Natural killer cell treated with Interleukin-12 subunit alpha and Interleukin-12 subunit beta and Interleukin-15 and Interleukin-18, amount 100 ng/mL, for 72 hours (primary cell): ENCODE data around the gene SLC22A23. TPM values are rescaled to one million over a fixed set of nuclear protein-coding genes. Genes with fewer than 3 reads are reported as not detected.
"Not testable (repeated sequence)": the region's sequence is repeated elsewhere in the genome, so short reads cannot be mapped to it uniquely, and the experiment has no call there.

Source experiments
- ATAC-seq, 2 donors: fragments of 150-1000 bp; cut with Tn5 transposase in 1 of 2; sonication (Bioruptor Pico), chemical (Tn5 transposase) in 1 of 2; 2 replicates each; pipeline ENCODE4 v1.10.0; 2021
- DNase-seq: peaks from one replicate; pipeline ENCODE4 v3.0.0; 2022; ENCODE audit warnings: low spot score
- H3K27ac Mint-ChIP-seq, 2 donors: 1 replicate in 1 of 2; 2 replicates in 1 of 2; pipeline ENCODE4 v1.8.0; 2022; ENCODE audit warnings: mixed read lengths in 2 of 2, mild to moderate bottlenecking in 1 of 2, moderate library complexity in 1 of 2
- H3K27me3 Mint-ChIP-seq, 2 donors: 1 replicate in 1 of 2; 2 replicates in 1 of 2; pipeline ENCODE4 v1.8.0; 2022; ENCODE audit warnings: mixed read lengths in 2 of 2
- H3K36me3 Mint-ChIP-seq: one replicate; pipeline ENCODE4 v1.8.0; 2022; ENCODE audit warnings: mixed read lengths
- H3K4me1 Mint-ChIP-seq, 2 donors: 1 replicate in 1 of 2; 2 replicates in 1 of 2; pipeline ENCODE4 v1.8.0; 2022; ENCODE audit warnings: low read depth in 2 of 2, mixed read lengths in 2 of 2, mild to moderate bottlenecking in 1 of 2
- H3K4me3 Mint-ChIP-seq: one replicate; pipeline ENCODE4 v1.8.0; 2022; ENCODE audit warnings: mixed read lengths
- H3K9me3 Mint-ChIP-seq: 2 replicates; pipeline ENCODE4 v1.8.0; 2022; ENCODE audit warnings: mixed read lengths
- total RNA-seq, 2 donors: library from RNA; stranded (reverse); gene quantifications; one replicate each; pipeline ENCODE4 v1.2.3, GENCODE V29; 2022

The SLC22A23 gene
- total RNA-seq, 2 donors from 2014 or later = 0.11 to 0.14 TPM

DNA sequence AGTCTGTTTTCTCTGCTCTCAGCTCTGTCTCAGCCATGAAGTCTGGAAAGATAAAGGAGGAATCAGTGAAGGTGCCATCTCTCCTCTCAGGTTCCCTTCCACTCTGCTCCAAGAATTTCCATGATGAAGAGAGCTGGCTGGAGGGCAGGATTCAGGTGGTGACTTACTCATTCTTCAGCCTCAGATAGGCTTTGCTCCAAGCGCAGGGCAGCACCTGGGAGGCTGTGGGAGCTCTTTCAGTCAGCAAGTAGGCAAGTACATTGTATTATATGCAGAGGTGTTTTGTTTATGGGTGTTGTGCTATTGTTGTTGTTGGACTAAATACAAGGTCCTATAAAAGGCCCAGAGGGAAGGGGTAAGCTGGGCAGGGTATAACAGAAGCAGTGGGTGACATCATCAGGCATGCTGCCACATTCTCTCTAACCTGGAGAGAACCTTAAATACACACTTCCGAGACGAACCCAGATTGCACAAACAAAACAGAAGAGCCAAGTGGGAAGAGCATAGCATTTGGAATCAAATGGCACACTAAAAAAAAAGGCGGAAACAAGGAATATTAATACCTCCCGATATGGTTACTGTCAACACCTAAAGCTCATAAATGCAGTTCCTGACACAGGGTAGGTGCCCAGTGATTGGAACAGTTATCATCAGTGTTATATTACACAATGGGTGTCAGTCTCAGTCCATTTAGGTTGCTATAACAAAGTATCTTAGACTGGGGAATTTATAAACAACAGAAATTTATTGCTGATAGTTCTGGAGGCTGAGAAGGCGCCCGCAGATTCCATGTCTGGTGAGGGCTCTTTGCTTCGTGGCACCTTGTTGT, 212.6 kb downstream of the SLC22A23 start:
- Mint-ChIP-seq H3K36me3 (no peaks in the 10 kb centered on the region), H3K27ac (no peak overlapping the region), H3K4me3 (no peak overlapping the region), H3K9me3 (no peaks in the 10 kb centered on the region), H3K27me3 (peaks cover 32 to 41% of the 10 kb centered on the region in 2 donors), H3K4me1 (no peaks in the 10 kb centered on the region)
- DNase-seq = no peak
- ATAC-seq = no peak

DNA sequence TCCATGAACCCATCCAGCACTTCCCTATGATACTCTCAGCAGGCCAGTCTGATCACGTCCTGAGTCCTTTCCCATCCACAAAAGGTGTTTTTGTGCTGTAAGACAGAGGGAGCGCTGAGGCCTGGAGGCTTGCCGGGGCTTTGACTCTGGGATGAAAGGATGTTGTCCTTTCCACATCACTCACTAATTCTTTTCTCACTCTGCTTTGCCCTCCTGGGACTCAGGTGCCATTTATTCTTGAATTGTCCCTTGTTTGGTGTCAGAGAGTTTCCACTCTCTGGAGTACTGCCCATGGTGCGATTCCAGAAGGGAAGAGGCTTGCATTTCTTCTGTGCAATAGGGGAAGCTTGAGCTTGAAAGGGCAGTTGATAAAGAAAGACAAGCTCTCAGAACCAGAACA, 214.1 kb downstream of the SLC22A23 start:
- no peak overlapping the region for H3K27ac Mint-ChIP-seq
- ATAC-seq (no peak), DNase-seq (no peak)
- no peaks in the 10 kb centered on the region for H3K4me1 Mint-ChIP-seq
- H3K27me3 Mint-ChIP-seq = peaks cover 31 to 40% of the 10 kb centered on the region in 2 donors
- no peaks in the 10 kb centered on the region for H3K36me3 Mint-ChIP-seq
- H3K9me3 Mint-ChIP-seq = no peaks in the 10 kb centered on the region
- no peak overlapping the region for H3K4me3 Mint-ChIP-seq

DNA sequence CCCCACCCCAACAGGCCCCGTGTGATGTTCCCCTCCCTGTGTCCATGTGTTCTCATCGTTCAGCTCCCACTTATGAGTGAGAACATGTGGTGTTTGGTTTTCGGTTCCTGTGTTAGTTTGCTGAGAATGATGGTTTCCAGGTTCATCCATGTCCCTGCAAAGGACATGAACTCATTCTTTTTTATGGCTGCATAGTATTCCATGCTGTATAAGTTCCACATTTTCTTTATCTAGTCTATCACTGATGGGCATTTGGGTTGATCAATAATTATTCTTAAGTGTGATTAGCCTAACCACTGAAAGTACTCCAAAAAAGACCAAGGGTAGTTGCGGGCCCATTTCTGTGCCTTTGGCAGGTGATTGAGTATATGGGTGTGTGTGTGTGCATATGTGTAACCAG, 215.1 kb downstream of the SLC22A23 start:
- H3K9me3 Mint-ChIP-seq, DNase-seq, H3K4me1 Mint-ChIP-seq, H3K4me3 Mint-ChIP-seq, H3K36me3 Mint-ChIP-seq, ATAC-seq, H3K27ac Mint-ChIP-seq: not testable (repeated sequence)
- H3K27me3 Mint-ChIP-seq = peaks cover 32 to 47% of the 10 kb centered on the region in 2 donors

DNA sequence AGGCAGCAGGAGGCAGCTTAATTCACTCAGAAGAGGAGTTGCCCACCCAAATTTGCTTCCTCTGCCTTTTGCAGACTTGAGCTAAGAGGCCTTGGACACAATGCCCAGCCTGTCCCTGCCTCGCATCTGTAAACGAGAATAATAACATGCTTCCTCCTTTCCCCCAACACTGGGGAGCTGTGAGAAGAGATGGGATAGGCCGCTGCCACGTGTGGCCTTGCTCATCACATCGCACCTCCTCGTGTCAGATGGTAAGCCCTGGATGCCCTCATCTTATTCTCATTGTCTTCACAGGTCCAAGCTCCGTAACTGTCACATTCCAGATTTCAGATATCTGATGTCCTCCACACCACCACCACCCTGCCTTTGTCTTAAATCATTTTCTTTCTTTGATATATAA, 216.3 kb downstream of the SLC22A23 start:
- Mint-ChIP-seq H3K9me3 (no peaks in the 10 kb centered on the region), H3K27me3 (peaks cover 37 to 50% of the 10 kb centered on the region in 2 donors), H3K36me3 (no peaks in the 10 kb centered on the region), H3K4me3 (no peak overlapping the region), H3K27ac (no peak overlapping the region), H3K4me1 (no peaks in the 10 kb centered on the region)
- ATAC-seq (no peak), DNase-seq (no peak)

DNA sequence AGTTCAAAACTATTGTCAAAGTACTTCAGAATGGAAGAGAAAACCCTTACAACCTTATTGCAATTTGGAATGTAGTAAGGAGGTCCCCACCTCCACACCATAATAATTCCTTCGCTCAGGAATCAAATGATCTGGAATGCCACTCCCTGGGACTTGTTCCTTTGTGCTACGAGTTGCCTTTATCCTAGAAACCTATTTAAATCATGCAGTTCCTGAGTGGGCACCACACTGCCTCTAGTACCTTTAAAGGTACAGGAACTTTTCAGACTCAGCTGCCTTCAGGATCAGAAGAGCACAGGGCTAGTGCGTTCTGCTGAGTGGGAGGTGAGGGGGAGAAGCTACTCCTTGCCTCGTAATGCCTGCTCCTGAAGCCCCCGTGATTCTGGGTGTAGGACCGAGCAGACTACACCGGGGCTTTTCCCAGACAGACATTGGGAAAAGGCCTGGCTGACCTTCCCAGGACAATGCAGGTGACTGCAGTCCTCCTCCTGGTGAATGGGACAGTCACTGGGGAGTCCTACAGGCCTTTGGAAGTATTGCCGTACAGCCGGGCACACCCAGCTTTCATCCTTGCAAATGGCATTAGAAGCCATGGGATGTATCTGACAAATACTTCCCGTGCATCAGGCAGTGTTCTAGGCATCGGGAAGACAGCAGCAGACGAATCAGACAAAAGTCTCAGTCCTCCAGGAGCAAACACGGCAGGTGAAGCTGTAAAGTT, 217.6 kb downstream of the SLC22A23 start:
- ATAC-seq (peak in 1 of 2 donors; percentile 6), DNase-seq (no peak)
- Mint-ChIP-seq H3K4me3 (no peak overlapping the region), H3K27me3 (peaks cover 40 to 54% of the 10 kb centered on the region in 2 donors), H3K27ac (no peak overlapping the region), H3K9me3 (no peaks in the 10 kb centered on the region), H3K4me1 (no peaks in the 10 kb centered on the region), H3K36me3 (no peaks in the 10 kb centered on the region)

DNA sequence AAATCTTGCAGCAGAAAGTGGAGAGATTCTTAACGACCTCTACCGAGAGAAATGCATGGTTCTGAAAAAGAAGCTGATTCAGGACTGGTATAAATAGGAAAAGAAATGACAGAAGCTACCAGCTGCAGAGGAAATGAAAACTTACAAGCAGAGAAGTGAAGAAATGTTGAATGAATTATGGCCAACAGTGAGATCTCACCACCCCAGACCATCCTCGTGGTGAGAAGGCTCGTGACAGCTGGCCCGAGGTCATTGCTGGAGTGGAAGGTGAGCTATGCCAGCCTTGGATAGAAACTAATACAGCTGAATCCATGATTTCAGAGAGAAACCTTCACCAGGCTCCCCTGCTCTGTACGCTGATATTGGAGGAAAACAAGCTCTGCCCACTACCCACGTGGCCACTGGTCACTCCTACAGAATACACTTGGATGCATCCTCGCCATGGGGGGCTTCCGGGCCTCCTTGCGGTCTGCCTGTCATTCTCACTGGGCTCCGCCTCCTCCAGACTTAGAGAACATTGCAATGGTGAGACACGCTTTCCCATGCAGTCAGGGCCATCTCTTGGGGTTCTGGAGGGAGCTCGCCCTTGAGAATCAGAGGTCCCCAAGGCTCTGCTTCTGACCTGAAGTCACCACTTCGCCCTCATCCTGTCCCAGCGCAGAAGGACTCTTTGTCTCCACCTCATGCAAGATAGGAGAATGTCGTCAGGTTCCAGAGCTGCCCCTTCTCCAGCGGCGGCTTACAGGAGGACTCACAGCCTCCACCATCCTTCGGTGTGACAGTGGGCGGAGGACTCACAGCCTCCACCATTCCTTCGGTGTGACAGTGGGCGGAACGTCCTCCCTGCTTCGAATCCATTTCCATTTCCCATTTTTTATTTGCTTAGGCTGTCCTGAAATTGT, 218.8 kb downstream of the SLC22A23 start:
- ATAC-seq (no peak), DNase-seq (no peak)
- no peaks in the 10 kb centered on the region for H3K9me3 Mint-ChIP-seq
- no peaks in the 10 kb centered on the region for H3K4me1 Mint-ChIP-seq
- peaks cover 45 to 56% of the 10 kb centered on the region in 2 donors for H3K27me3 Mint-ChIP-seq
- H3K27ac Mint-ChIP-seq = no peak overlapping the region
- no peaks in the 10 kb centered on the region for H3K36me3 Mint-ChIP-seq
- no peak overlapping the region for H3K4me3 Mint-ChIP-seq

DNA sequence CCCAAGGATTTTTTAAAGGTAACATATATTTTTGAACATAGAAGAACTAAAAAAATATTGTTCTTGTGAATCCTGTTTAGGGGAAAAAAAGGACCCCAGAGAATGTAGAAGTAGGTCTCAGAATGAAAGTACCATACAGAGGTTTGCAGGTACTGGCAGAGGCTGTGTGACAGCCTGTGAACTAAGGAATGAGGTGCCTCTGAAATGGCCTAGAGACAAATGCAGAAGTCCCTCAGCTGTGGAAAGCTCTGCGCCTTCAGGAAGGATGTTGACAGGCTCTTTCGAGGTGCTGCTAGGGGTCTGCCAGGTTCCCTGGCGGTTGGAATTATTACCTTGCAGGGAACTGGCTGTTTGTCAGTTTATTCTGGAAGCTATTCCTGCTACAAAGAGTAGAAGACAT, 220.8 kb downstream of the SLC22A23 start:
- H3K27ac Mint-ChIP-seq = no peak overlapping the region
- H3K36me3 Mint-ChIP-seq = no peaks in the 10 kb centered on the region
- no peak for DNase-seq
- ATAC-seq = no peak
- H3K4me1 Mint-ChIP-seq = peaks cover 7 to 8% of the 10 kb centered on the region in 2 donors
- H3K4me3 Mint-ChIP-seq = no peak overlapping the region
- no peaks in the 10 kb centered on the region for H3K9me3 Mint-ChIP-seq
- H3K27me3 Mint-ChIP-seq = peaks cover 47 to 68% of the 10 kb centered on the region in 2 donors

DNA sequence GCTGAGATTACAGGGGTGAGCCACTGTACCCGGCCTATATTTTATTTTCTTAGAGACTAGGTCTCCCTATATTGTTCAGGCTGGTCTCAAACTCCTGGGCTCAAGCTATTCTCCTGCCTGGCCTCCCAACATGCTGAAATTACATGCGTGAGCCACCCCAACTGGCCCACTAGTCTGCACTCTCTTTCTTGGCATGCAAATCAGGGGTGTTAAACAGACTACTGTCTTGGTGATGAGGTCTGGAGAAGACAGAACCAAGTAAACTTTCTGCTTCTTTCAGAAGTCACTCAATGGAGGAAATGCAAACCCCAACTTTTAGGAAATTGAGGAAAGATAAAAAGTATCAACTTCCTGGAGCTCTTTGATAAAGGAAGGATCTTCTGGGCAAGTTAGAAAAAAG, 221.4 kb downstream of the SLC22A23 start:
- H3K4me3 Mint-ChIP-seq = no peak overlapping the region
- ATAC-seq (no peak), DNase-seq (no peak)
- H3K9me3 Mint-ChIP-seq = no peaks in the 10 kb centered on the region
- H3K27ac Mint-ChIP-seq = no peak overlapping the region
- peaks cover 50 to 73% of the 10 kb centered on the region in 2 donors for H3K27me3 Mint-ChIP-seq
- peaks cover 9 to 11% of the 10 kb centered on the region in 2 donors for H3K4me1 Mint-ChIP-seq
- no peaks in the 10 kb centered on the region for H3K36me3 Mint-ChIP-seq

DNA sequence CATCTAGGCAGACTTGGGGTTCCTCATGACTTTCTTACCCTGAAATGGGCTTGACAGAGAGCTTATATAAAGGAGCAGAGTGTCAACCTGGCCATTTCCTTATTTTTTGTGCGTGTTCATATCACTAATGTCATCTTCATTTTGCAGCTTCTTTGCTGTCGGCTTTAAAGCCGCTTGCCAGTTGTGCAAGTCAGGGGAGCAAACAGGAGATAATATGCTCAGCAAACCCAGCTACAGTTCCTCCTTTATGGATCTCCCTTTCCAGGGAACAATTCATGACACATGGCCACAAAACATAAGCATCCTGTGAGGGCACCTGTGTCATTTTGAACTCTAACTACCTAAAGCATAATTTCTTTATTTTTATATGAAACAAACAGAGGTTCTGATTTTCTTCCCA, 222.9 kb downstream of the SLC22A23 start:
- H3K36me3 Mint-ChIP-seq = no peaks in the 10 kb centered on the region
- H3K27ac Mint-ChIP-seq = no peak overlapping the region
- H3K4me1 Mint-ChIP-seq = peaks cover 18 to 25% of the 10 kb centered on the region in 2 donors
- H3K27me3 Mint-ChIP-seq = peaks cover 55 to 83% of the 10 kb centered on the region in 2 donors
- no peak for DNase-seq
- H3K9me3 Mint-ChIP-seq = no peaks in the 10 kb centered on the region
- ATAC-seq = no peak
- no peak overlapping the region for H3K4me3 Mint-ChIP-seq

DNA sequence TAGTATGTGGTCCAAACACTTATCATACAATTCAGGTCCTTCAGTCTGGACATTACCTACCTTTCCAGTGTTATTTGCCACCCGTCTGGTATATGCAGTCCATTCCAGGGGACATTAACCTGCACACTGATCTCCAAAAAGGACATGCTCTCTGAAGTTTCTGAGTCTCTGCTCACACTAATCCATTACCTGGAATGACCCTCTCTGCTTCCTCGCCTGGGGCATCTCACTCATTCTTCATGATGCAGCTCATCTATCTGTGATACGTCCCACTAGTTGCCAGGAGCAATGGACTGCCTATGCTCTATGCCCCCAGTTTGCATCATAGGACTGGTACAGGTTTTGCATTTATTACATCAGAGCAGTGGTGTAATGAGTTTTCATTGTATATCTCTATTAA, 223.5 kb downstream of the SLC22A23 start:
- Mint-ChIP-seq H3K27ac (no peak overlapping the region), H3K4me1 (peaks cover 21 to 29% of the 10 kb centered on the region in 2 donors), H3K4me3 (no peak overlapping the region), H3K36me3 (no peaks in the 10 kb centered on the region), H3K9me3 (no peaks in the 10 kb centered on the region), H3K27me3 (peaks cover 56 to 88% of the 10 kb centered on the region in 2 donors)
- ATAC-seq = no peak
- DNase-seq = no peak

DNA sequence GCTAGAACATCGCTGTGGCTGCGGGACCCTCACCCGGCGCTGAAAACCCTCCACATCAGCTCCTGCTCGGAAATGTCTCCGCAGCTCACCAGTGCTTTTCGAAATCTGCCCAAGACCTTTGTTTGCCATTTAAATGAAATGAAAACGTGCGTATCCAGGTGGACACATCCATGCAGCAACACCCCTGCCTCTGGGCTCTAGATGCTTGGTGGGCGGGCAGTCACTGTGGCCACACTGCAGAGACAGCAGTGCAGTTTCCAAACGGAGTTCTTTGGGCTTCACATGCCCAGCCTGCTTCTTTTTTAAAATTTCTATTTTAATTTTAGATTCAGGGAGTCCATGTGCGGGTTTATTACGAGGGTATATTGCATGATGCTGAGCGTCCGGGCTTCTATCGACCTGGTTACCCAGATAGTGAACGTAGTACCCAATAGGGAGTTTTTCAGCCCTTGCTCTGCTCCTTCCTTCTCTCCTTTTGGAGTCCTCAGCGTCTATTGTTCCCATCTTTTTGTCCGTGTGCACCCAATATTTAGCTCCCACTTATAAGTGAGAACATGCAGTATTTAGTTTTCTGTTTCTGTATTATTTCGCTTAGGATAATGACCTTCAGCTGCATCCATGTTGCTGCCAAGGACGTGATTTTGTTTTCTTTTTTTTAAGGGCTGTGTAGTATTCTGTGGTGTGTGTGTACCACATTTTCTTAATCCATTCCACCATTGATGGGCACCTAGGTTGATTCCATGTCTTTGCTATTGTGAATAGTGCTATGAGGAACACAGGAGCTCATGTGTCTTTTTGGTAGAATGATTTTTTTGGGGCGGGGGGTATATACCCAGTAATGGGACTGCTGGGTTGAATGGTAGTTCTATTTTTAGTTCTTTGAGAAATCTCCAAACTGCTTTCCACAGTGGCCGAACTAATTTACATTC, 224.6 kb downstream of the SLC22A23 start:
- no peaks in the 10 kb centered on the region for H3K9me3 Mint-ChIP-seq
- H3K27ac Mint-ChIP-seq = no peak overlapping the region
- DNase-seq = no peak
- no peaks in the 10 kb centered on the region for H3K36me3 Mint-ChIP-seq
- ATAC-seq = no peak
- H3K27me3 Mint-ChIP-seq = peaks cover 57 to 82% of the 10 kb centered on the region in 2 donors
- H3K4me1 Mint-ChIP-seq = peaks cover 24 to 29% of the 10 kb centered on the region in 2 donors
- H3K4me3 Mint-ChIP-seq = no peak overlapping the region

DNA sequence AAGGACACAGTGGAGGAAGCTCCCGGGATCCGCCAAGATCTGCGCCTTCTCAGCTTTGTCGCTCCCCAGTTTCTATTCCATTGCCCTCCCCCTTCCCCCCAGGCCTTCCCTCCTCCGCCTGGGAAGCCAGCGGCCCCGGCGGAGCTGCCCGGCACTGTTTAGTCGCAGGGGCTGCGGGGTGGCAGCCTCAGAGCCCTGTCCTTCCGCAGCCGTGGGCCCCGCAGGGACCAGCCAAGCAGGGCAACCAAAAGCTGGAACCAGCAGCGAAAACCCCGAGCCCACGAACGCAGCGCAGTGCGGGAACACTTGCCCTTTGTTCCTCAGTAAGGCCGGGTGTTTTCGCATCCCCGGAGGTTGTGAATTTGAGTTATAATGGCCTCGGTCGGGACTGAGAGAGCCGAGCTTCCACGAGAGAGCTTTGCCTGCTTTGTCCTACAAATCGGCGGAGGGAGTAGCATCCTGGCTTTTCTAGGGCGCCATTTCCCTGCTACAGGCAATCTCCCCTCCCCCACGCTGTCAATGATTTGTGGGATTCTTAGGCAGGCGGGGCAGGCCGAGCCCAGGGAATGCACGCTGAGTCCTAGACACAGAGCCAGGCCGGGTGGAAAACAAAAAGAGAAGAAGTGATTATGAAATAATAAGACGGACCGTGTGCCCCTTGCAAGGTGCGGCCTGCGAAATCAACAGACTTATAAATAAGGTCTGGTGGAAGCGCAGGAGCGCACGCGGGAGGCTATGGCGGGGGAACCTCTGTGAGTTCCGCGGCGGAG, 225.4 kb downstream of the SLC22A23 start:
- ATAC-seq = no peak
- Mint-ChIP-seq H3K9me3 (no peaks in the 10 kb centered on the region), H3K36me3 (no peaks in the 10 kb centered on the region), H3K4me1 (peaks cover 27 to 34% of the 10 kb centered on the region in 2 donors), H3K27me3 (peaks cover 62 to 80% of the 10 kb centered on the region in 2 donors), H3K4me3 (peak overlapping the region; percentile 27), H3K27ac (no peak overlapping the region)
- no peak for DNase-seq
